IMR-90 (cell line): ENCODE measurements around the gene ZFYVE21. TPM values are rescaled to one million over a fixed set of nuclear protein-coding genes. Genes with fewer than 3 reads are reported as not detected.

Experiments
- ATAC-seq: fragments of 200-7000 bp; cut with Tn5 transposase; 2 replicates; pipeline ENCODE4 v1.9.1; 2020; ENCODE audit warnings: low read depth, mild to moderate bottlenecking, moderate library complexity
- BruUV-seq: library from RNA; stranded (reverse); fragments of 400-500 nt; replicated peaks from 2 replicates; lab custom pipeline; 2021; lab: Mats Ljungman, UMichigan
- CTCF ChIA-PET: fragments of 300-600 bp; formaldehyde crosslinking; extraction: SDS; loops from one replicate; lab custom pipeline; 2021; ENCODE audit warnings: antibody characterized with exemption; lab: Yijun Ruan, JAX
- POLR2A ChIA-PET: fragments of 300-600 bp; sonication (Branson Sonifier 250); formaldehyde crosslinking; loops from one replicate; lab custom pipeline; 2022; ENCODE audit warnings: antibody characterized with exemption; ENCODE audit not compliant: unreplicated experiment; lab: Charles Lee
- DNase-seq: peaks from one replicate; pipeline ENCODE4 v3.0.0; 2013
- H2AFZ ChIP-seq: replicated peaks from 2 replicates; pipeline ENCODE3; 2013; ENCODE audit warnings: low read length, mild to moderate bottlenecking; ENCODE audit not compliant: poor library complexity
- H2AK5ac ChIP-seq: 2 replicates; pipeline ENCODE4 v1.6.1; 2013; ENCODE audit warnings: low read depth, low read length, inconsistent platforms
- H2AK9ac ChIP-seq: replicated peaks from 2 replicates; pipeline ENCODE3; 2013; ENCODE audit warnings: mild to moderate bottlenecking, low read depth, low read length, moderate library complexity; ENCODE audit not compliant: poor library complexity
- H2BK120ac ChIP-seq: 2 replicates; pipeline ENCODE4 v1.6.1; 2013; ENCODE audit warnings: low read depth, low read length, inconsistent platforms
- H2BK15ac ChIP-seq: 3 replicates; pipeline ENCODE4 v1.6.1; 2013; ENCODE audit warnings: low read depth, low read length, inconsistent platforms
- H2BK20ac ChIP-seq: 2 replicates; pipeline ENCODE4 v1.6.1; 2013; ENCODE audit warnings: low read depth, mild to moderate bottlenecking, inconsistent platforms, low read length, moderate library complexity
- H2BK5ac ChIP-seq: 2 replicates; pipeline ENCODE4 v1.6.1; 2013; ENCODE audit warnings: mild to moderate bottlenecking, low read depth, low read length, inconsistent platforms; ENCODE audit not compliant: poor library complexity, severe bottlenecking
- H3K14ac ChIP-seq: replicated peaks from 2 replicates; pipeline ENCODE4 v1.6.1; 2013; ENCODE audit warnings: low read depth, low read length, inconsistent platforms
- H3K18ac ChIP-seq: 2 replicates; pipeline ENCODE4 v1.6.1; 2013; ENCODE audit warnings: low read depth, low read length, control low read depth
- H3K23ac ChIP-seq: 2 replicates; pipeline ENCODE4 v1.6.1; 2013; ENCODE audit warnings: low read depth, low read length, inconsistent platforms
- H3K27ac ChIP-seq: 2 replicates; pipeline ENCODE4 v1.5.1; 2013; ENCODE audit warnings: mild to moderate bottlenecking, control low read depth, low read length; ENCODE audit not compliant: insufficient read depth
- H3K27me3 ChIP-seq: 2 replicates; pipeline ENCODE4 v1.6.1; 2013; ENCODE audit warnings: low read length; ENCODE audit not compliant: control insufficient read depth, insufficient read depth
- H3K36me3 ChIP-seq: 2 replicates; pipeline ENCODE4 v1.6.1; 2013; ENCODE audit warnings: low read length, mixed read lengths; ENCODE audit not compliant: control insufficient read depth, insufficient read depth
- H3K4ac ChIP-seq: 2 replicates; pipeline ENCODE4 v1.6.1; 2013; ENCODE audit warnings: low read depth, low read length, inconsistent platforms
- H3K4me1 ChIP-seq: 2 replicates; pipeline ENCODE4 v1.6.1; 2013; ENCODE audit warnings: low read length, mixed read lengths; ENCODE audit not compliant: control insufficient read depth, insufficient read depth
- H3K4me2 ChIP-seq: 2 replicates; pipeline ENCODE4 v1.6.1; 2013; ENCODE audit warnings: low read depth, mild to moderate bottlenecking, control low read depth, low read length, moderate library complexity
- H3K4me3 ChIP-seq: 2 replicates; pipeline ENCODE4 v1.5.1; 2013; ENCODE audit warnings: low read depth, mild to moderate bottlenecking, control low read depth, low read length, moderate library complexity; ENCODE audit not compliant: insufficient read depth
- H3K56ac ChIP-seq: 2 replicates; pipeline ENCODE4 v1.6.1; 2013; ENCODE audit warnings: low read length, inconsistent platforms; ENCODE audit not compliant: insufficient read depth; ENCODE audit errors: extremely low read depth
- H3K79me1 ChIP-seq, 2 experiments: 2 replicates each; pipeline ENCODE4 v1.6.1; 2013; ENCODE audit warnings: low read length in 2 of 2, inconsistent platforms in 1 of 2, low read depth in 1 of 2
- H3K9ac ChIP-seq: 2 replicates; pipeline ENCODE4 v1.6.1; 2013; ENCODE audit warnings: low read depth, low read length, control low read depth
- H3K9me1 ChIP-seq: 2 replicates; pipeline ENCODE4 v1.6.1; 2013; ENCODE audit warnings: low read length, inconsistent platforms; ENCODE audit not compliant: insufficient read depth
- H3K9me3 ChIP-seq: 2 replicates; pipeline ENCODE4 v1.6.1; 2013; ENCODE audit warnings: low read length; ENCODE audit not compliant: control insufficient read depth, insufficient read depth
- H4K20me1 ChIP-seq: 2 replicates; pipeline ENCODE4 v1.6.1; 2013; ENCODE audit warnings: low read length, inconsistent platforms; ENCODE audit not compliant: insufficient read depth
- H4K5ac ChIP-seq: 2 replicates; pipeline ENCODE4 v1.6.1; 2013; ENCODE audit warnings: mild to moderate bottlenecking, low read depth, low read length, control low read depth
- H4K8ac ChIP-seq, 2 experiments: 2 replicates each; pipeline ENCODE4 v1.6.1; 2013; ENCODE audit warnings: low read depth in 2 of 2, low read length in 2 of 2, control low read depth in 1 of 2, inconsistent platforms in 1 of 2
- H4K91ac ChIP-seq: 2 replicates; pipeline ENCODE4 v1.6.1; 2013; ENCODE audit warnings: low read depth, low read length, inconsistent platforms; ENCODE audit not compliant: insufficient read depth
- CHD1 ChIP-seq: IDR thresholded peaks from 2 replicates; pipeline ENCODE4 v1.6.1; 2012; ENCODE audit warnings: low read depth, low read length, improper control_type of control experiment
- ELK1 ChIP-seq: fragments of 150-350 bp; IDR thresholded peaks from 2 replicates; pipeline ENCODE4 v1.6.1; 2016; ENCODE audit warnings: low read depth, mild to moderate bottlenecking, low read length, moderate library complexity, borderline replicate concordance
- FOS ChIP-seq: fragments of 150-350 bp; IDR thresholded peaks from 2 replicates; pipeline ENCODE4 v1.6.1; 2016; ENCODE audit warnings: low read depth, low read length
- MAFK ChIP-seq: IDR thresholded peaks from 2 replicates; pipeline ENCODE4 v1.6.1; 2012; ENCODE audit warnings: low read depth, low read length, improper control_type of control experiment
- MAZ ChIP-seq: IDR thresholded peaks from 2 replicates; pipeline ENCODE4 v1.6.1; 2012; ENCODE audit warnings: low read depth, mild to moderate bottlenecking, low read length, improper control_type of control experiment, moderate library complexity, borderline replicate concordance
- NFE2L2 ChIP-seq: fragments of 150-350 bp; IDR thresholded peaks from 2 replicates; pipeline ENCODE4 v1.6.1; 2016; ENCODE audit warnings: low read depth, mild to moderate bottlenecking, low read length
- POLR2A ChIP-seq: IDR thresholded peaks from 2 replicates; pipeline ENCODE4 v1.6.1; 2012; ENCODE audit warnings: mild to moderate bottlenecking, low read depth, low read length
- RAD21 ChIP-seq: IDR thresholded peaks from 2 replicates; pipeline ENCODE4 v1.6.1; 2012; ENCODE audit warnings: low read length, improper control_type of control experiment
- RCOR1 ChIP-seq: IDR thresholded peaks from 2 replicates; pipeline ENCODE4 v1.6.1; 2012; ENCODE audit warnings: mild to moderate bottlenecking, low read length, improper control_type of control experiment; ENCODE audit not compliant: insufficient replicate concordance
- RFX5 ChIP-seq: IDR thresholded peaks from 2 replicates; pipeline ENCODE4 v1.8.0; 2012; ENCODE audit warnings: low read depth, mild to moderate bottlenecking, low read length, moderate library complexity
- USF2 ChIP-seq: fragments of 150-350 bp; IDR thresholded peaks from 2 replicates; pipeline ENCODE4 v1.6.1; 2017; ENCODE audit warnings: mild to moderate bottlenecking, antibody characterized with exemption, low read length, low read depth
- WGBS, 2 experiments: methylation state at CpG; one replicate each; pipeline versions ENCODE4 v1.1.5 to v1.1.7; 2013; ENCODE audit warnings: missing lambda C conversion rate in 2 of 2; ENCODE audit not compliant: insufficient read length in 1 of 2; ENCODE audit errors: extremely low coverage in 2 of 2; 5-methylcytosine and 5-hydroxymethylcytosine counted together
- dilution Hi-C: fragments of 300-500 bp; cut with HindIII; formaldehyde crosslinking; loops from one replicate; pipeline ENCODE4 v1.14.3; 2018; ENCODE audit warnings: low sequenced_read_pairs; ENCODE audit not compliant: unreplicated experiment
- in situ Hi-C: fragments of 300-500 bp; cut with MboI; formaldehyde crosslinking; loops from 3 replicates; pipeline ENCODE4 v1.14.3; 2019; ENCODE audit warnings: low sequenced_read_pairs, inconsistent platforms, mixed read lengths
- intact Hi-C: fragments of 100-400 bp; cut with micrococcal nuclease; formaldehyde crosslinking; loops from 2 replicates; pipeline ENCODE4 v1.10.0; 2022
- polyA plus RNA-seq, 3 experiments: library from polyadenylated mRNA; depleted of rRNA; stranded (reverse); fragments of >200 nt; gene quantifications; 2 replicates each; pipeline ENCODE4 v1.2.3, GENCODE V29; 2012; ENCODE audit warnings: low replicate concordance in 1 of 3
- total RNA-seq: library from RNA; depleted of rRNA; stranded (reverse); fragments of >200 nt; gene quantifications from 2 replicates; pipeline ENCODE4 v1.2.3, GENCODE V29; 2012
- TF ChIP-seq, protein P1 (sequence below): conservative IDR thresholded peaks from 2 replicates; pipeline ENCODE4 v1.5.1; 2012; ENCODE audit warnings: mild to moderate bottlenecking, low read depth, low read length, improper control_type of control experiment

ZFYVE21 gene
- total and polyA plus RNA-seq, 2 of the 4 experiments (the other 2 are of a cell fraction): 41.2 to 89.2 TPM

GRCh38 chr14:103680491-103681231, 34.9 kb upstream of the ZFYVE21 start (continued):
- TF ChIP-seq FOS (no peak), POLR2A (no peak)

- TF ChIP-seq, protein P1, sequence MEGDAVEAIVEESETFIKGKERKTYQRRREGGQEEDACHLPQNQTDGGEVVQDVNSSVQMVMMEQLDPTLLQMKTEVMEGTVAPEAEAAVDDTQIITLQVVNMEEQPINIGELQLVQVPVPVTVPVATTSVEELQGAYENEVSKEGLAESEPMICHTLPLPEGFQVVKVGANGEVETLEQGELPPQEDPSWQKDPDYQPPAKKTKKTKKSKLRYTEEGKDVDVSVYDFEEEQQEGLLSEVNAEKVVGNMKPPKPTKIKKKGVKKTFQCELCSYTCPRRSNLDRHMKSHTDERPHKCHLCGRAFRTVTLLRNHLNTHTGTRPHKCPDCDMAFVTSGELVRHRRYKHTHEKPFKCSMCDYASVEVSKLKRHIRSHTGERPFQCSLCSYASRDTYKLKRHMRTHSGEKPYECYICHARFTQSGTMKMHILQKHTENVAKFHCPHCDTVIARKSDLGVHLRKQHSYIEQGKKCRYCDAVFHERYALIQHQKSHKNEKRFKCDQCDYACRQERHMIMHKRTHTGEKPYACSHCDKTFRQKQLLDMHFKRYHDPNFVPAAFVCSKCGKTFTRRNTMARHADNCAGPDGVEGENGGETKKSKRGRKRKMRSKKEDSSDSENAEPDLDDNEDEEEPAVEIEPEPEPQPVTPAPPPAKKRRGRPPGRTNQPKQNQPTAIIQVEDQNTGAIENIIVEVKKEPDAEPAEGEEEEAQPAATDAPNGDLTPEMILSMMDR: no peak
- TF ChIP-seq RAD21 (no peak), MAZ (no peak), POLR2A (no peak), RCOR1 (no peak), MAFK (no peak), CHD1 (no peak), RFX5 (no peak), USF2 (no peak), ELK1 (no peak), FOS (no peak), NFE2L2 (no peak)
- Histone ChIP-seq H2BK20ac (no peak overlapping the region), H3K4me3 (no peak overlapping the region), H3K23ac (no peak overlapping the region), H4K5ac (no peak overlapping the region), H2BK120ac (no peak overlapping the region), H3K27me3 (no peaks in the 10 kb centered on the region), H2BK15ac (no peak overlapping the region), H3K4me1 (peaks cover 9% of the 10 kb centered on the region), H3K9me1 (peaks cover 10% of the 10 kb centered on the region; the same call in 1 of the 2 replicates), H3K18ac (no peak overlapping the region), H3K56ac (no peak overlapping the region), H3K9ac (no peak overlapping the region), H2BK5ac (no peak overlapping the region), H2AFZ (no peak overlapping the region), H3K79me1 (peaks cover 32 to 70% of the 10 kb centered on the region in 2 experiments), H4K8ac (no peak overlapping the region), H4K20me1 (peaks cover 37% of the 10 kb centered on the region), H4K91ac (no peak overlapping the region), H2AK9ac (no peak overlapping the region), H3K4ac (no peak overlapping the region), H3K36me3 (peaks cover 63% of the 10 kb centered on the region), H3K14ac (no peak overlapping the region), H2AK5ac (no peak overlapping the region), H3K4me2 (no peak overlapping the region), H3K9me3 (no peaks in the 10 kb centered on the region), H3K27ac (no peak overlapping the region)
- intact Hi-C loops (no loop called here), dilution Hi-C loops (no loop called here), in situ Hi-C loops (loop anchor here (10.0 kb wide), 1 partner anchor 108 kb away; no protein-coding TSS in a partner anchor)
- BruUV-seq: no TSS peak
- DNase-seq: no peak
- 84% methylated on average over 13 of the region's 15 CpGs; no CpG with 5 or more reads in 1 of the 2 experiments for WGBS, 2 experiments
- no peak for ATAC-seq
- CTCF ChIA-PET: interaction anchor here (0.5 kb wide), 1 partner anchor 64 kb away, joined by 3 read pairs; no protein-coding TSS in a partner anchor
- POLR2A ChIA-PET: no interaction called here
Observed at GRCh38 chr14:103683139-103683538, 32.5 kb upstream of the ZFYVE21 start.
